Activated gamma-delta T cell treated with anti-CD3 and anti-CD28 coated beads, Interleukin-2, amount 50 U/mL, for 16 hours (primary cell): ENCODE data around the gene PTDSS2.
"Not testable (repeated sequence)": the region's sequence is repeated elsewhere in the genome, so short reads cannot be mapped to it uniquely, and the experiment has no call there.

Experiments used
- DNase-seq: peaks from one replicate; pipeline ENCODE4 v3.0.0-alpha.2; 2020; ENCODE audit warnings: low read depth

Gene PTDSS2

GRCh38 chr11:433111-433510, 17.0 kb upstream of the PTDSS2 start:
- no peak for DNase-seq

- no peak for DNase-seq
Measured at GRCh38 chr11:433641-434040, 16.4 kb upstream of the PTDSS2 start.

GRCh38 chr11:434496-434895, 15.6 kb upstream of the PTDSS2 start:
- no peak for DNase-seq

GRCh38 chr11:434999-435740, 14.9 kb upstream of the PTDSS2 start:
- DNase-seq, result not testable (repeated sequence)

GRCh38 chr11:437228-437870, 12.7 kb upstream of the PTDSS2 start:
- no peak for DNase-seq

GRCh38 chr11:438101-438844, 11.8 kb upstream of the PTDSS2 start:
- DNase-seq, result no peak

- DNase-seq, result no peak
Measured at GRCh38 chr11:439315-440064, 10.6 kb upstream of the PTDSS2 start.

GRCh38 chr11:440065-441042, 9.7 kb upstream of the PTDSS2 start:
- DNase-seq, result no peak

GRCh38 chr11:441043-441417, 9.0 kb upstream of the PTDSS2 start:
- DNase-seq, result no peak

GRCh38 chr11:441418-442274, 8.4 kb upstream of the PTDSS2 start, which contains the start of gene ANO9:
TSS of gene ANO9 (minus strand) at chr11:442011. CDS start at chr11:441926, 85 bp downstream.
- DNase-seq, result no peak

- no peak for DNase-seq
Measured at GRCh38 chr11:442611-443081, 7.4 kb upstream of the PTDSS2 start.

GRCh38 chr11:443542-444199, 6.4 kb upstream of the PTDSS2 start:
- no peak for DNase-seq

GRCh38 chr11:444396-445144, 5.5 kb upstream of the PTDSS2 start:
- no peak for DNase-seq

- DNase-seq, result no peak
Measured at GRCh38 chr11:445765-446588, 4.1 kb upstream of the PTDSS2 start.

- no peak for DNase-seq
Measured at GRCh38 chr11:446891-447290, 3.2 kb upstream of the PTDSS2 start.

- peak; percentile 94 for DNase-seq
Measured at GRCh38 chr11:447923-448731, 2.0 kb upstream of the PTDSS2 start.
